LNCAP (cell line): ENCODE measurements around the gene POLL.

ENCODE experiments used
- TF ChIP-seq, protein P1 (sequence below): fragments of 450-650 bp; IDR thresholded peaks from 2 replicates; pipeline ENCODE4 v1.5.1; 2017; ENCODE audit warnings: mild to moderate bottlenecking

POLL gene

DNA sequence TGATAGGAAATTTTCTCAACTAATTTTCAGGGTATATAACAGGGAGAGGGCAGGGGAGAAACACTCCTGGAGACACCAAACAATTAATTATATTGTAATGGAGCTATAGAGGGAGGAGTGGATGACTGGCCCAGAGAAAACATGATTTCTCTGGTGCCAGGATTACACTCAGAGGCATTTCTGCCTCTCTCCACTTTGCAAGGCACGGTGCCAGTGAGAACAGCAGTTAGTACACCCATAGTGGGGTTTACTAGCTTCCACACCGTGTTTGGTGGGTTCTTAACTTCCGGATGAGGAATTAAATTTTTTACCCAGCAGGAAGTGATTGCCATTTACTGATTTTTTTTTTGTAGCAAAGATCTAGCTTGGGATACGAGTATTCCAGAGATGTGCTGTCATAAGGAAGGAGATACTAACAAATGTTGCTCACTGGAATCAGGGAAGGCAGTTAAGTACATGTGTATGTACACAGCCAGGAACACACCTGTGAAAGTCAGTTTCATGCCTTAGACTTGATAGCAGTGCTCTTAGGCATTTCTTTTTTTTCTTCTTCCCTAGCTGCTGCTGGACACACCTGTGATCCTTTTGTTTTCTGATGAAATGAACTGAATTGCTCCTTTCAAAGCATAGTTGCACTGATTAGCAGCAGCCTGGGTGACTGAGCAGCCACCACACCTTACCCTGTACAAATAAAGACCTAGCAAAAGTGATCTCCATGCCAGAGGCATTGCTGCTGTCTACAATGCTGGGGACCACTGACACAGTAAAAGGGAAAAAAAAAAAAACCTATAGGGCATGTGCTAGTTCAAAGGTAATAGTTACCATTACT is 58.1 kb downstream of the POLL start:
- TF ChIP-seq, protein P1, sequence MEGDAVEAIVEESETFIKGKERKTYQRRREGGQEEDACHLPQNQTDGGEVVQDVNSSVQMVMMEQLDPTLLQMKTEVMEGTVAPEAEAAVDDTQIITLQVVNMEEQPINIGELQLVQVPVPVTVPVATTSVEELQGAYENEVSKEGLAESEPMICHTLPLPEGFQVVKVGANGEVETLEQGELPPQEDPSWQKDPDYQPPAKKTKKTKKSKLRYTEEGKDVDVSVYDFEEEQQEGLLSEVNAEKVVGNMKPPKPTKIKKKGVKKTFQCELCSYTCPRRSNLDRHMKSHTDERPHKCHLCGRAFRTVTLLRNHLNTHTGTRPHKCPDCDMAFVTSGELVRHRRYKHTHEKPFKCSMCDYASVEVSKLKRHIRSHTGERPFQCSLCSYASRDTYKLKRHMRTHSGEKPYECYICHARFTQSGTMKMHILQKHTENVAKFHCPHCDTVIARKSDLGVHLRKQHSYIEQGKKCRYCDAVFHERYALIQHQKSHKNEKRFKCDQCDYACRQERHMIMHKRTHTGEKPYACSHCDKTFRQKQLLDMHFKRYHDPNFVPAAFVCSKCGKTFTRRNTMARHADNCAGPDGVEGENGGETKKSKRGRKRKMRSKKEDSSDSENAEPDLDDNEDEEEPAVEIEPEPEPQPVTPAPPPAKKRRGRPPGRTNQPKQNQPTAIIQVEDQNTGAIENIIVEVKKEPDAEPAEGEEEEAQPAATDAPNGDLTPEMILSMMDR: no peak

DNA sequence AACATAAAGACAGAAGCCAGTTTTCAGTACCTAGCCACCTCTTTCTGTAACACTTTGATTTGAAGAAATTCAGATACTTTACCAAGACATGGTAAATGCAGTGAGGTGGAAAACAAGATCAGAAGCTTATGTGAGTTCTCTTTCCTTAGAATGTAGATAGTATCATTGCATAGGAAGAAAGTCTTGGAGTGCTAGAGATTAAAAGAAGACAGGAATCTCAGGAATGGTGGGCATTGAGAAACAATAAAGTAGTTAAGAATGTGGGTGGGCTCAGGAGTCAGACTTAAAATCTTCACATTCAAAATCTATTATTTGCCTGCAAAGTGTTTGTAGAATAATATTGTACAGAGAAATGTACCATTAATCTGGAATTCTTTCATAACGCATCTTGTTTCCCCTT is 58.9 kb downstream of the POLL start:
- TF ChIP-seq, protein P1: no peak
